ENCODE data around the gene ADAMTS17.
A peak's percentile ranks its signal among the peaks of the same experiment; 100 is the strongest.
"Not testable (repeated sequence)": the region's sequence is repeated elsewhere in the genome, so short reads cannot be mapped to it uniquely, and the experiment has no call there.

Gene ADAMTS17

GRCh38 chr15:100078511-100079220, 263.1 kb downstream of the ADAMTS17 start:
- DNase-seq (ENCODE audit: low spot score): no peak

- DNase-seq (ENCODE audit: low spot score): no peak
These were observed 266.5 kb downstream of the ADAMTS17 start for GRCh38 chr15:100075229-100075628.

GRCh38 chr15:100073982-100074381, 267.8 kb downstream of the ADAMTS17 start:
- DNase-seq (ENCODE audit: low spot score): no peak

GRCh38 chr15:100066521-100067280, 275.1 kb downstream of the ADAMTS17 start:
- not testable (repeated sequence) for DNase-seq (ENCODE audit: low spot score)

GRCh38 chr15:100061944-100062343, 279.8 kb downstream of the ADAMTS17 start:
- no peak for DNase-seq (ENCODE audit: low spot score)

GRCh38 chr15:100060276-100060926, 281.4 kb downstream of the ADAMTS17 start:
- DNase-seq (ENCODE audit: low spot score): peak; percentile 22

- DNase-seq (ENCODE audit: low spot score): no peak
These were observed 282.3 kb downstream of the ADAMTS17 start for GRCh38 chr15:100059521-100059920.

- DNase-seq (ENCODE audit: low spot score): no peak
These were observed 282.7 kb downstream of the ADAMTS17 start for GRCh38 chr15:100059094-100059493.

GRCh38 chr15:100058458-100058857, 283.3 kb downstream of the ADAMTS17 start:
- no peak for DNase-seq (ENCODE audit: low spot score)

GRCh38 chr15:100057281-100057680, 284.5 kb downstream of the ADAMTS17 start:
- no peak for DNase-seq (ENCODE audit: low spot score)

GRCh38 chr15:100056411-100057072, 285.2 kb downstream of the ADAMTS17 start:
- no peak for DNase-seq (ENCODE audit: low spot score)

- no peak for DNase-seq (ENCODE audit: low spot score)
These were observed 286.0 kb downstream of the ADAMTS17 start for GRCh38 chr15:100055821-100056220.

- no peak for DNase-seq (ENCODE audit: low spot score)
These were observed 287.2 kb downstream of the ADAMTS17 start for GRCh38 chr15:100054539-100054938.

- no peak for DNase-seq (ENCODE audit: low spot score)
These were observed 288.2 kb downstream of the ADAMTS17 start for GRCh38 chr15:100053474-100054121.

GRCh38 chr15:100052716-100053473, 288.9 kb downstream of the ADAMTS17 start:
- no peak for DNase-seq (ENCODE audit: low spot score)

- DNase-seq (ENCODE audit: low spot score): no peak
These were observed 290.6 kb downstream of the ADAMTS17 start for GRCh38 chr15:100050877-100051786.

GRCh38 chr15:100049936-100050876, 291.6 kb downstream of the ADAMTS17 start:
- no peak for DNase-seq (ENCODE audit: low spot score)

GRCh38 chr15:100049483-100049882, 292.3 kb downstream of the ADAMTS17 start:
- no peak for DNase-seq (ENCODE audit: low spot score)

- DNase-seq (ENCODE audit: low spot score): no peak
These were observed 293.0 kb downstream of the ADAMTS17 start for GRCh38 chr15:100048736-100049135.

Measured in hepatic stellate cell (primary cell).